ENCODE data around the gene KLRF1.

Gene KLRF1

DNA sequence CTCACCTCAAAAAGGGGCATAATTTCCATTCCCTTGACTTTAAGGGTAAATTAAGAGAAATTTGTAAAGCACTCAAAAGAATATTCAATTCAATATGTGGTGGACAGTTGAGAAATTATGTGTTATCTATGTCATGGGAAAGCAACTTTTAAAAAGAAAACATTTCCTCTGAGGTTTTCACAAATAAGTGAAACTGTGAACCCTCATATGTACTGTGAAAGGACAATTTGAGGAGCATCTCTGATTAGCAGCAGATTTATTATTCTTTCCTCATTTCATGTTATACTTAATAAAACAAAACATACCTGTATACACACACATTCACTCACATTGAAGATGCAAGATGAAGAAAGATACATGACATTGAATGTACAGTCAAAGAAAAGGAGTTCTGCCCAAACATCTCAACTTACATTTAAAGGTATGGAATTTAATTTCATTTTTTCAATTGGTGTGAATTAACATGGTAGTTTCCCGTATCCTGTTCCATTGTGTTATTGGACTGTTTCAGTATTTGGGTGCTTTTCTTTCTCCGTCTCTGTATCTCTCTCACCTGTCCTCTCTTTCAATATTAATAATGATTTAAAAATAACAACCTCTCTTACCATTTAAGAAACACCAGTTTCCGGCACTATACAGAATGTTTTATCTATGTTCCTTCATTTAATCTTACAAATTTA, at the start of gene KLRF1:
TSS of gene KLRF1 (plus strand) at position 273 of the 680 bp plus-strand sequence. CDS start at position 337, 64 bp downstream.
- ATAC-seq, result no peak
- peaks cover 22% of the 10 kb centered on the region for H3K4me1 Mint-ChIP-seq
- H3K36me3 Mint-ChIP-seq, result peaks cover 6% of the 10 kb centered on the region
- DNase-seq (ENCODE audit: low spot score in 2 of 2), result no peak
- peak within 1 kb of the TSS; percentile 72 for H3K27ac Mint-ChIP-seq
- peaks cover 3% of the 10 kb centered on the region for H3K9me3 Mint-ChIP-seq
- peak within 1 kb of the TSS; percentile 43 for H3K4me3 Mint-ChIP-seq

DNA sequence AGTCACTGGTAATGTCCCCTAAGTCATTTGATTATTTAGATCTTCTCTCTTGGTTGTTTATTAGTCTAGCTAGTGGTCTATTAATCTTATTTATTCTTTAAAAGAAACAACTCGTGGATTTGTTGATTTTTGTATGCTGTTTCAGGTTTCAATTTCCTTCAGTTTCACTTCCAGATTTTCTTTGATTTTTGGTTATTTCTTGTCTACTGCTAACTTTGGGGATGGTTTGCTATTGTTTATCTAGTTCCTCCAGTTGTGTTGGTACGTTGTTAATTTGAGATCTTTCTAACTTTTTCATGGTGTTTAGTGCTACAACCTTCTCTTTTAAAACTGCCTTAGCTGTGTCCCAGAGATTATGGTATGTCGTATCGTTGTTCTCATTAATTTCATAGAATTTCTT, 48.1 kb upstream of the KLRF1 start:
- Mint-ChIP-seq H3K4me3 (no peak overlapping the region), H3K36me3 (no peaks in the 10 kb centered on the region), H3K27ac (no peak overlapping the region), H3K4me1 (peaks cover 47% of the 10 kb centered on the region), H3K9me3 (no peaks in the 10 kb centered on the region)
- no peak for ATAC-seq
- DNase-seq (ENCODE audit: low spot score in 2 of 2), result no peak

- H3K4me3 Mint-ChIP-seq, result no peak overlapping the region
- H3K27ac Mint-ChIP-seq, result peak overlapping the region; percentile 16
- peaks cover 27% of the 10 kb centered on the region for H3K4me1 Mint-ChIP-seq
- no peaks in the 10 kb centered on the region for H3K36me3 Mint-ChIP-seq
- no peaks in the 10 kb centered on the region for H3K9me3 Mint-ChIP-seq
- ATAC-seq (no peak), DNase-seq (ENCODE audit: low spot score in 2 of 2) (no peak)
Measured at GRCh38 chr12:9781360-9781759, 45.9 kb upstream of the KLRF1 start.

GRCh38 chr12:9782547-9783382, 44.5 kb upstream of the KLRF1 start:
- H3K36me3 Mint-ChIP-seq, result no peaks in the 10 kb centered on the region
- H3K4me1 Mint-ChIP-seq, result peaks cover 31% of the 10 kb centered on the region
- H3K9me3 Mint-ChIP-seq, result no peaks in the 10 kb centered on the region
- no peak overlapping the region for H3K27ac Mint-ChIP-seq
- no peak overlapping the region for H3K4me3 Mint-ChIP-seq
- no peak for DNase-seq (ENCODE audit: low spot score in 2 of 2)
- ATAC-seq, result no peak

- Mint-ChIP-seq H3K4me1 (peaks cover 24% of the 10 kb centered on the region), H3K27ac (no peak overlapping the region), H3K9me3 (no peaks in the 10 kb centered on the region), H3K4me3 (no peak overlapping the region), H3K36me3 (no peaks in the 10 kb centered on the region)
- ATAC-seq (no peak), DNase-seq (ENCODE audit: low spot score in 2 of 2) (no peak)
Measured at GRCh38 chr12:9784326-9784725, 43.0 kb upstream of the KLRF1 start.

- Mint-ChIP-seq H3K9me3 (no peaks in the 10 kb centered on the region), H3K4me1 (peaks cover 21% of the 10 kb centered on the region), H3K27ac (no peak overlapping the region), H3K36me3 (no peaks in the 10 kb centered on the region), H3K4me3 (no peak overlapping the region)
- DNase-seq (ENCODE audit: low spot score in 2 of 2), result no peak
- no peak for ATAC-seq
Measured at GRCh38 chr12:9784816-9785215, 42.5 kb upstream of the KLRF1 start.

GRCh38 chr12:9786726-9787717, 40.3 kb upstream of the KLRF1 start:
- DNase-seq (ENCODE audit: low spot score in 2 of 2) (no peak), ATAC-seq (no peak)
- Mint-ChIP-seq H3K4me3 (no peak overlapping the region), H3K36me3 (no peaks in the 10 kb centered on the region), H3K9me3 (peaks cover 3% of the 10 kb centered on the region), H3K27ac (no peak overlapping the region), H3K4me1 (peaks cover 15% of the 10 kb centered on the region)

DNA sequence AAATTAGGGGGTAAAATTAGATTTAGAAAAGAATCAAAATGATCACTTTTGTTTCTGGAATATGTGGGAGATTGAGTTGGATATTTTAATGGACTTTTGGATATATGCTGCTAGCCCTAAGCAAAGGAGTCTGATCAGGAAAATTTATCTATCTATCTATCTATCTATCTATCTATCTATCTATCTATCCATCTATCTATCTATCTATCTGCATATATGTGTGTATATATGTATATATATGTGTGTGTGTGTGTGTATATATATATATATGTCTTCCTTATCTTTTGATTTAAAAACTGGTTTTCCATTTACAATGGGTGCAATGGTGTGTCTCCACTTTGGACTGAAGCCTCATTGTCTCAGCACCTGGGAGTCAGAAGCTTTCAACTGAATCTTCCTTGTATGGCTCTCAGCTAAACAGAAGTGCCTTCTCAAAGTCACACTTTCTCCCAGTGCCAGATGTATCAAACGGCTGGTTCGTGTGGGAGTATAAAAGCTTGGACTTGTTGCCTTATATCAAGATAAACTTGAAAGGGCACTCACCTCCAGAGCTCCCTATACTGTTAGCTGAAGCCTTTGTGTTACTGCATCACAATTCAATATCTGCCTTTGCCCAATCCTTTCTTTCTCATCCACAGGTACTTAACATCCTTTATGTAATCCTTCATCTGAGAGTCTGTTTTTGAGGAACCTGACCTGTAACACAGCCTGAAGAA, 34.9 kb upstream of the KLRF1 start:
- H3K27ac Mint-ChIP-seq, result peak overlapping the region; percentile 78

DNA sequence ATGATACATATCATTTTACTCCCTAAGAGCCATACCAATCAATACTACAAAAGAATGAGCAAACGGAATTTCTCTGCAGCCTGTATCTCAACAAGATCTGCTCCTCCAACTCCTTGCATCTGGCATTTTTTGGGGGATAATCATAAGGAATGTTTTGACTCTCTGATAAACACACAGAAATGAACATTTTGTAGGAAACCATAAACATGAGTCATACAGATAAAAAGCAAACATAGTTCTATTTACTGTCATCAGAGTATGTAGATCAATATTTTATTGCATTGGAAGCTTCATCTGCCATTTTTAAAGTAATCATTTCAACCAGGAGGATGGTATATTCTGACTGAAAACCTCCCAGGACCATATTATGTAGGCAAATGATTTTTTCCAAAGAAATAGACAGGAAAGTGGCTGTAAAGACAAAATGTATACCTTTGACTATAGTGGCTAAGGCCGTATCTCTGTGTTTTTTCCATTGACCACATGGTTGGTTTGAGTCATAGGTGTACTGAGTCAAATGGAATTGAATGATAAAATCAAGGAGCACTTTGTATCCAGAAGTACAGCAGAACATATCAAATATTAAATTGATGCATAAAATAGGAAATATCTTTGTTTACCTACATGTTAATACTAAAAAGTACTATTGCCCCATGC, 34.2 kb upstream of the KLRF1 start:
- Mint-ChIP-seq H3K36me3 (peaks cover 17% of the 10 kb centered on the region), H3K9me3 (peaks cover 6% of the 10 kb centered on the region), H3K4me3 (peak overlapping the region; percentile 63), H3K27ac (peak overlapping the region; percentile 78), H3K4me1 (peaks cover 48% of the 10 kb centered on the region)
- no peak for DNase-seq (ENCODE audit: low spot score in 2 of 2)
- peak; percentile 60 for ATAC-seq

More for the DNA sequence above, 34.9 kb upstream of the KLRF1 start:
- ATAC-seq (no peak), DNase-seq (ENCODE audit: low spot score in 2 of 2) (no peak)
- Mint-ChIP-seq H3K9me3 (peaks cover 6% of the 10 kb centered on the region), H3K4me1 (peaks cover 45% of the 10 kb centered on the region), H3K4me3 (no peak overlapping the region), H3K36me3 (peaks cover 17% of the 10 kb centered on the region)

DNA sequence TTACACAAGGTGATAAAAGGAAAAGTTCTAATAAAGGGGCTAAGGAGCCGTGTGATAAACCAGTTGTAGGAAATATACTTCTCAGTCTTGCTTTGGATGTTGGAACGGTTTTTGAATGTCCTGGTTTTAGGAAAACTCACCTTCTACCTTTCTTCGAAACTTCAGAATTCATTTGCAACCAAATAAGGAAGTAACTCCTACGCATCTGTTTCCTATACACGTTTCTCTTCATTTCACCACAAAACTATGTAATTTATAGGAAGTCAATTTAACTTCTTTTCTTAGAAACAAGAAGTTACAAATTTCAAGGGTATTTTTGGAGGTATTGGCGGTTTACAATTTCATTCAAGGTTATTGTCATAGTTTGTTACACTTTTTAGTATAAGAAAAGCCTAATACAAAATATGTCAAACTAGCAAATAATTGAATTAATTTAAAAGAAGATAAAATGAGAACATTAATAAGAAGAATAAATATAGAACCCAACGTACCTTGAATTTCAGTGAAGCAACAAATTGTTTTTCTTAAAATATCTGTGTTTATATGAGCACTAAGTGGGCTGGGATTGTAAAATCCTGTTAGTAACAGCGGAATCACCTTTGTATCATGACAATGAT, 33.4 kb upstream of the KLRF1 start:
- DNase-seq (ENCODE audit: low spot score in 2 of 2) (no peak), ATAC-seq (no peak)
- Mint-ChIP-seq H3K4me1 (peaks cover 51% of the 10 kb centered on the region), H3K4me3 (peak overlapping the region; percentile 63), H3K36me3 (peaks cover 17% of the 10 kb centered on the region), H3K27ac (peak overlapping the region; percentile 78), H3K9me3 (peaks cover 6% of the 10 kb centered on the region)

DNA sequence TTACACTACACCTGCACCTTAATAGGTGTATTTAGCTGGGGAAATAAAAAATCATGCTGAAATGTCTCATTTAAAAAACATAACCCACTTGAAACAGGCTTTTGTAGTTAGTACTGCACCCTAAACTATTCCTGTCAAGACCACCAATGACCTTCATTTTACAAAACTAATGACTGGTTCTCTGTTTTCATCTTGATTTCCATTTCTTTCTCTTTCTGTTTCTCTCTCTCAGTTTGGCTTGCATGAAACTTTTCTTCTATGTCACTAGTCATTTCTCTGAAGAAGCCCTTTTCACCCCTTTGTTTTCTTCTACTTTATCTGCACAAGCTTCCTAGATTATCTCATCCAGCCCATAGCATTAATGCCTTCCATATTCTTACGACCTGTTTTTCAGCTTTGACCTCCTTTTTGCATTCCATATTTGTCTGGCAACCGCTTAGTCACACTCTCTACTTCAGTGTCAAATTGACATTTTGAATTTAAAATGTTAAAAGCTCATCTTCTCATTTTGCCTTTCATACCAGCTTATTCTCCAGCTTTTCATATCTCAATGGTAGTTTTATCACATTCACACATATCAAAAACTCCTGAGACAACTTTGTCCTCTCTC, 32.7 kb upstream of the KLRF1 start:
- peaks cover 6% of the 10 kb centered on the region for H3K9me3 Mint-ChIP-seq
- peaks cover 51% of the 10 kb centered on the region for H3K4me1 Mint-ChIP-seq
- H3K27ac Mint-ChIP-seq, result peak overlapping the region; percentile 78
- DNase-seq (ENCODE audit: low spot score in 2 of 2) (no peak), ATAC-seq (peak; percentile 57)
- H3K36me3 Mint-ChIP-seq, result peaks cover 17% of the 10 kb centered on the region
- H3K4me3 Mint-ChIP-seq, result peak overlapping the region; percentile 63

GRCh38 chr12:9795945-9796344, 31.3 kb upstream of the KLRF1 start:
- peak overlapping the region; percentile 78 for H3K27ac Mint-ChIP-seq
- H3K9me3 Mint-ChIP-seq, result peaks cover 3% of the 10 kb centered on the region
- H3K4me1 Mint-ChIP-seq, result peaks cover 51% of the 10 kb centered on the region
- H3K36me3 Mint-ChIP-seq, result peaks cover 17% of the 10 kb centered on the region
- ATAC-seq (no peak), DNase-seq (ENCODE audit: low spot score in 2 of 2) (no peak)
- peak overlapping the region; percentile 63 for H3K4me3 Mint-ChIP-seq

DNA sequence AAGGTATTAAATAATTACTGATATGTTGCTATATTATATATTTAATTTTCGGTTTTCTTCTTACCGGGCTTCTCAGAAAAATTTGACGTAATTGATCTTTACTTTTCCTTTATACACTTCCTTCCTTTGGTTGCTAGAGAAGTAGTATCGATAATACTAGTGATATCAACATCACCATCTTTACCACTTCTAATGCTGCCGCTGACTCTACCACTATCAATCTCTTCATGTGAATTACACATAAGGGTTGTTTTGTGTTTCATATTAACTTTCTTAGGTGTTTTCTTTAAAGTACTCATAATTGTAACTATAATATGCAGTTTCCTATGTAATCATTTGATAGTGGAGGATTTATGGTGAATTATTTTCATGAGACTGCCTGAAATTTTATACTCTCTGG, 30.9 kb upstream of the KLRF1 start:
- peak; percentile 62 for ATAC-seq
- Mint-ChIP-seq H3K36me3 (peaks cover 17% of the 10 kb centered on the region), H3K4me1 (peaks cover 51% of the 10 kb centered on the region), H3K27ac (peak overlapping the region; percentile 78), H3K9me3 (peaks cover 3% of the 10 kb centered on the region), H3K4me3 (peak overlapping the region; percentile 63)
- no peak for DNase-seq (ENCODE audit: low spot score in 2 of 2)

All from stimulated activated effector memory CD8-positive, alpha-beta T cell treated with anti-CD3 and anti-CD28 coated beads, Interleukin-12 subunit alpha, Interleukin-12 subunit beta, amount 100 ng/mL, for 72 hours (primary cell).